Measurements from ENCODE around the gene GLCE.

DNA sequence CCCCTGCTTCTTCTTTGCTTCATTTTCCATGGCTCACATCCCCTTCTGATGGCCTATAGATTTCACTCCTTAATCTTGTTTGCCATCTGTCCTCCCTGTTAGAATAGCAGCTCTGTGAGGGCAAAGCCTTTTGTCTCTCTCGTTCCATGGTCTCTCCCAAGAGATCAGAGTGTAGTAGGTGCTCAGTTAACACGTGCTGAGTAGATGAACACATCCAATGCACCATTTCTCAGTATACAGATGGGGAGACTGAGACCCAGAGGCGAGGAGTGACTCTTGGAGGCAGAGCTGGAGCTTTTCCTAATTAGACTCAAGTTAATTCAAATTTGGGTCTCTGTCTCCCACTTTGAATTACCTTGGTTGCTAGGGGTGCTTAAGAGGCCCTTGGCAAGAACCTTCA, 142.5 kb downstream of the GLCE start:
- no peak for TF ChIP-seq ZFP30 (CRISPR knock-in tag; IDR thresholded peaks at IDR 0.05)
- TF ChIP-seq, protein P1, sequence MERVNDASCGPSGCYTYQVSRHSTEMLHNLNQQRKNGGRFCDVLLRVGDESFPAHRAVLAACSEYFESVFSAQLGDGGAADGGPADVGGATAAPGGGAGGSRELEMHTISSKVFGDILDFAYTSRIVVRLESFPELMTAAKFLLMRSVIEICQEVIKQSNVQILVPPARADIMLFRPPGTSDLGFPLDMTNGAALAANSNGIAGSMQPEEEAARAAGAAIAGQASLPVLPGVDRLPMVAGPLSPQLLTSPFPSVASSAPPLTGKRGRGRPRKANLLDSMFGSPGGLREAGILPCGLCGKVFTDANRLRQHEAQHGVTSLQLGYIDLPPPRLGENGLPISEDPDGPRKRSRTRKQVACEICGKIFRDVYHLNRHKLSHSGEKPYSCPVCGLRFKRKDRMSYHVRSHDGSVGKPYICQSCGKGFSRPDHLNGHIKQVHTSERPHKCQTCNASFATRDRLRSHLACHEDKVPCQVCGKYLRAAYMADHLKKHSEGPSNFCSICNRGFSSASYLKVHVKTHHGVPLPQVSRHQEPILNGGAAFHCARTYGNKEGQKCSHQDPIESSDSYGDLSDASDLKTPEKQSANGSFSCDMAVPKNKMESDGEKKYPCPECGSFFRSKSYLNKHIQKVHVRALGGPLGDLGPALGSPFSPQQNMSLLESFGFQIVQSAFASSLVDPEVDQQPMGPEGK (CRISPR knock-in tag; IDR thresholded peaks at IDR 0.05; ENCODE audit: borderline replicate concordance) = no peak
- TF ChIP-seq TOX (CRISPR knock-in tag; IDR thresholded peaks at IDR 0.05; ENCODE audit: borderline replicate concordance) = no peak
- TF ChIP-seq, protein P2, sequence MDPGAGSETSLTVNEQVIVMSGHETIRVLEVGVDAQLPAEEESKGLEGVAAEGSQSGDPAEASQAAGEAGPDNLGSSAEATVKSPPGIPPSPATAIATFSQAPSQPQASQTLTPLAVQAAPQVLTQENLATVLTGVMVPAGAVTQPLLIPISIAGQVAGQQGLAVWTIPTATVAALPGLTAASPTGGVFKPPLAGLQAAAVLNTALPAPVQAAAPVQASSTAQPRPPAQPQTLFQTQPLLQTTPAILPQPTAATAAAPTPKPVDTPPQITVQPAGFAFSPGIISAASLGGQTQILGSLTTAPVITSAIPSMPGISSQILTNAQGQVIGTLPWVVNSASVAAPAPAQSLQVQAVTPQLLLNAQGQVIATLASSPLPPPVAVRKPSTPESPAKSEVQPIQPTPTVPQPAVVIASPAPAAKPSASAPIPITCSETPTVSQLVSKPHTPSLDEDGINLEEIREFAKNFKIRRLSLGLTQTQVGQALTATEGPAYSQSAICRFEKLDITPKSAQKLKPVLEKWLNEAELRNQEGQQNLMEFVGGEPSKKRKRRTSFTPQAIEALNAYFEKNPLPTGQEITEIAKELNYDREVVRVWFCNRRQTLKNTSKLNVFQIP (CRISPR knock-in tag; IDR thresholded peaks at IDR 0.05; ENCODE audit: borderline replicate concordance, low read depth) = no peak
- TF ChIP-seq, protein P3, sequence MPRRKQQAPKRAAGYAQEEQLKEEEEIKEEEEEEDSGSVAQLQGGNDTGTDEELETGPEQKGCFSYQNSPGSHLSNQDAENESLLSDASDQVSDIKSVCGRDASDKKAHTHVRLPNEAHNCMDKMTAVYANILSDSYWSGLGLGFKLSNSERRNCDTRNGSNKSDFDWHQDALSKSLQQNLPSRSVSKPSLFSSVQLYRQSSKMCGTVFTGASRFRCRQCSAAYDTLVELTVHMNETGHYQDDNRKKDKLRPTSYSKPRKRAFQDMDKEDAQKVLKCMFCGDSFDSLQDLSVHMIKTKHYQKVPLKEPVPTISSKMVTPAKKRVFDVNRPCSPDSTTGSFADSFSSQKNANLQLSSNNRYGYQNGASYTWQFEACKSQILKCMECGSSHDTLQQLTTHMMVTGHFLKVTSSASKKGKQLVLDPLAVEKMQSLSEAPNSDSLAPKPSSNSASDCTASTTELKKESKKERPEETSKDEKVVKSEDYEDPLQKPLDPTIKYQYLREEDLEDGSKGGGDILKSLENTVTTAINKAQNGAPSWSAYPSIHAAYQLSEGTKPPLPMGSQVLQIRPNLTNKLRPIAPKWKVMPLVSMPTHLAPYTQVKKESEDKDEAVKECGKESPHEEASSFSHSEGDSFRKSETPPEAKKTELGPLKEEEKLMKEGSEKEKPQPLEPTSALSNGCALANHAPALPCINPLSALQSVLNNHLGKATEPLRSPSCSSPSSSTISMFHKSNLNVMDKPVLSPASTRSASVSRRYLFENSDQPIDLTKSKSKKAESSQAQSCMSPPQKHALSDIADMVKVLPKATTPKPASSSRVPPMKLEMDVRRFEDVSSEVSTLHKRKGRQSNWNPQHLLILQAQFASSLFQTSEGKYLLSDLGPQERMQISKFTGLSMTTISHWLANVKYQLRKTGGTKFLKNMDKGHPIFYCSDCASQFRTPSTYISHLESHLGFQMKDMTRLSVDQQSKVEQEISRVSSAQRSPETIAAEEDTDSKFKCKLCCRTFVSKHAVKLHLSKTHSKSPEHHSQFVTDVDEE (CRISPR knock-in tag; IDR thresholded peaks at IDR 0.05) = no peak
- no peak for TF ChIP-seq SNAI2 (CRISPR knock-in tag; IDR thresholded peaks at IDR 0.05)
- TF ChIP-seq GLIS3 (CRISPR knock-in tag; IDR thresholded peaks at IDR 0.05) = no peak

Data from SK-N-SH treated with all-trans-retinoic acid at 6 μM for 48 hours (cell line).